ENCODE data around the gene NPEPPS.
A peak's percentile ranks its signal among the peaks of the same experiment; 100 is the strongest.

- TF ChIP-seq CTCF (conservative IDR thresholded peaks at IDR 0.05; ENCODE audit: low read depth, low read length) = peak; percentile 21; the same call in 1 of the 2 replicates
- no peak for TF ChIP-seq EZH2 (IDR thresholded peaks at IDR 0.05; ENCODE audit: borderline replicate concordance, low read depth, low read length, poor library complexity, severe bottlenecking)
These were observed 90.6 kb downstream of the NPEPPS start for GRCh38 chr17:47621293-47622179.

Measured in A673 (cell line).